Nephron (organoid): Measurements from ENCODE around the gene GRIA4.

ENCODE experiments used
- H3K27ac Mint-ChIP-seq, 3 experiments: 2 replicates each; pipeline ENCODE4 v1.8.0; 2020; ENCODE audit warnings: mixed read lengths in 3 of 3, mild to moderate bottlenecking in 2 of 3, moderate library complexity in 1 of 3
- H3K27me3 Mint-ChIP-seq: 2 replicates; pipeline ENCODE4 v1.8.0; 2021; ENCODE audit warnings: low read depth, mild to moderate bottlenecking, moderate library complexity, mixed read lengths
- H3K36me3 Mint-ChIP-seq: 2 replicates; pipeline ENCODE4 v1.8.0; 2020; ENCODE audit warnings: low read depth, mixed read lengths
- H3K4me1 Mint-ChIP-seq: 2 replicates; pipeline ENCODE4 v1.8.0; 2020; ENCODE audit warnings: mixed read lengths
- H3K4me3 Mint-ChIP-seq, 3 experiments: 2 replicates each; pipeline ENCODE4 v1.8.0; 2020; ENCODE audit warnings: mild to moderate bottlenecking in 3 of 3, mixed read lengths in 3 of 3, moderate library complexity in 2 of 3
- H3K9me3 Mint-ChIP-seq: 2 replicates; pipeline ENCODE4 v1.8.0; 2020; ENCODE audit warnings: mixed read lengths
- TF ChIP-seq, protein P1 (sequence below), 3 experiments: fragments of 200-600 bp; sonication (generic); IDR thresholded peaks; one replicate each; pipeline ENCODE4 v1.5.0; 2021; ENCODE audit warnings: antibody characterized with exemption in 3 of 3; ENCODE audit not compliant: unreplicated experiment in 3 of 3

The GRIA4 gene

DNA sequence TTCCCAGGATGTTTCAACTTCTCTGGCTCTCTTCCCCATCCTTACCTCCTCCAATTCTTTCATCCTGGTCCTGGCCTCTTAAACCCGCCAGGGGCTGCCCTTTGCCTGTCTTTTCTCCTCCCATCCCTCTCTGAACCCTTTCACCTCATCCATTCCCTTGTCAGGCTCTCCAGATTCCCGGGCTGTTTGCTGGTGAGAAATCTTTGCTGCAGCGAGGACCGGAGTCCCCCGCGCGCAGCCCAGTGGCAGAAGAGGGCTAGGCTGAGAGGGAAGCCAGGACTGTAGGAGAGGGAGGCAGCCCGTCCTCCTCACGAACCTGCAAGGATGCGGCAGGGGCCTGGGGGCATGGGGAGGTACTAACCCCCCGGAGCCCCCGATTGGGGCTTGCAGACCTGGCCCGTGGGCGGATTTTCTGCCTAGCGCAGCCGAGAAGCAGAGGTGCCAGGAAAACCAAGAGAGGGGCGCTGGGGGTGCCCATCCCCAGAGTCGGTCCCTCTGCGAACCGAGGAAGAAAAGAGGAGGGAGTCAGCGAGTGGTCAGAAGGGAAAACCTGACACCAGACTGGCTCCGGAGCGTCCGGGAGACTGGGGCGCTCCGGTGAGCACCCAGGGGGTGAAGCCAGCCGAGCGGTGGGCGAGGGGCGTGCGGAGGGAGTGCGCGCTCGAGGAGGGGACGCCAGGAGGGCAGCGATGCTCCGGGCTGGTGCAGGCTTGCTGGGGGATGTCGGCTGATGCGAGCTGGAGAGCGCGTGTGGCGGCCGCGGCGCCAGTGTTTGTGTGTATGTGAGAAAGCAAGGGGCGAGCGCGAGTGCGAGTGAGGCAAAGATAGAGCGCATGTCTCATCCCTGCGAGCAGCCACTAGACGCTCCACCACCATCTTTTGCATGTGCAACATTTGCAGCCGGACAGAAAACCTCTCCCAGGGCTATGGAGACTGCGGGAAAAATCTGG, at the start of gene GRIA4:
GRIA4 (plus strand) TSS at position 242 of the 950 bp plus-strand sequence. CDS start 925 bp downstream, outside the sequence.
- no peaks in the 10 kb centered on the region for H3K36me3 Mint-ChIP-seq
- TF ChIP-seq, protein P1, sequence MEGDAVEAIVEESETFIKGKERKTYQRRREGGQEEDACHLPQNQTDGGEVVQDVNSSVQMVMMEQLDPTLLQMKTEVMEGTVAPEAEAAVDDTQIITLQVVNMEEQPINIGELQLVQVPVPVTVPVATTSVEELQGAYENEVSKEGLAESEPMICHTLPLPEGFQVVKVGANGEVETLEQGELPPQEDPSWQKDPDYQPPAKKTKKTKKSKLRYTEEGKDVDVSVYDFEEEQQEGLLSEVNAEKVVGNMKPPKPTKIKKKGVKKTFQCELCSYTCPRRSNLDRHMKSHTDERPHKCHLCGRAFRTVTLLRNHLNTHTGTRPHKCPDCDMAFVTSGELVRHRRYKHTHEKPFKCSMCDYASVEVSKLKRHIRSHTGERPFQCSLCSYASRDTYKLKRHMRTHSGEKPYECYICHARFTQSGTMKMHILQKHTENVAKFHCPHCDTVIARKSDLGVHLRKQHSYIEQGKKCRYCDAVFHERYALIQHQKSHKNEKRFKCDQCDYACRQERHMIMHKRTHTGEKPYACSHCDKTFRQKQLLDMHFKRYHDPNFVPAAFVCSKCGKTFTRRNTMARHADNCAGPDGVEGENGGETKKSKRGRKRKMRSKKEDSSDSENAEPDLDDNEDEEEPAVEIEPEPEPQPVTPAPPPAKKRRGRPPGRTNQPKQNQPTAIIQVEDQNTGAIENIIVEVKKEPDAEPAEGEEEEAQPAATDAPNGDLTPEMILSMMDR (IDR thresholded peaks at IDR 0.05; ENCODE audit: unreplicated experiment in 3 of 3) = no peak
- peaks cover 33% of the 10 kb centered on the region for H3K4me1 Mint-ChIP-seq

DNA sequence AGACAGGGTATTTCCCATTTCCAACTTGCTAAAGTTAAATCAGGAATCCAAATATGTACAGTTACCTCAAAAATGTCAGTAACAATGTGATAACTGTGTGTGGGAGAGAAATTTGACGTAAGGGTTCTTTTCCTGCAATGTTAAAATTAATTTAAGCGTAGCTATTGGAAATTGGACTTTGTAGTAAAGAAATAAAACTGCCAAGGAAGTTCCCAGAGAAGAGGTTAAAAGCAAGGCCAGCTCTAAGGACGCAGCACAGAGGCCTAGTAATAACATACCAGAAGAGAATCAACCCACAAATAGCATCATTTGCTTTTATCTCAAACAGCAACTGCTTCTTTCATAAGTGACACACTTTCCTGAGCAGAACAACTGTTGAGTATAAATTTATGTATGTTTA, 36.8 kb upstream of the GRIA4 start:
- Mint-ChIP-seq H3K36me3 (no peaks in the 10 kb centered on the region), H3K9me3 (no peaks in the 10 kb centered on the region), H3K4me1 (peaks cover 7% of the 10 kb centered on the region), H3K27ac (peak overlapping the region in 2 of 3 experiments; percentile 63 to 66), H3K4me3 (no peak overlapping the region), H3K27me3 (no peaks in the 10 kb centered on the region)
- TF ChIP-seq, protein P1 (IDR thresholded peaks at IDR 0.05; ENCODE audit: unreplicated experiment in 3 of 3) = no peak

More for the DNA sequence above, at the start of gene GRIA4:
- Mint-ChIP-seq H3K27ac (peak within 1 kb of the TSS in 1 of 3 experiments; percentile 12), H3K27me3 (peaks cover 61% of the 10 kb centered on the region), H3K4me3 (peak within 1 kb of the TSS; percentile 72 to 91 (median 80)), H3K9me3 (no peaks in the 10 kb centered on the region)

DNA sequence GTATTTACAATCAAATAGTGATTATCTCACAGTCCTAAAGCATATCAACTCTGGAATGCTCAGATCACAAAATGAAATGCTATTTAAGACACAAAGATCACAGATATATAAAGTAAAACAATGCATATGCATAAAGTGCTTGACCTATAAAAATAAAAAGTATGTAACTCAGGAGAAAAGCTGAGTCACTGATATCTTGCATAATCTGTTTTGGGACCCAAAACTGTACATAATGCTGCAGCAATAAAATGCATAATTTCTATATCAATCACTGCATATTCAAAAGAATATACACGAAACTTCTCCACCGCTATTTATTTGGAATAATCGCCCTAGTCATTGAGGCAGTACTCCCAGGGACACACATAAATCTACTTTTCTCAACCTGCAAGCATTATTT, 34.9 kb upstream of the GRIA4 start:
- Mint-ChIP-seq H3K36me3 (no peaks in the 10 kb centered on the region), H3K27ac (no peak overlapping the region), H3K4me3 (no peak overlapping the region), H3K9me3 (no peaks in the 10 kb centered on the region), H3K4me1 (peaks cover 7% of the 10 kb centered on the region), H3K27me3 (no peaks in the 10 kb centered on the region)
- TF ChIP-seq, protein P1 (IDR thresholded peaks at IDR 0.05; ENCODE audit: unreplicated experiment in 3 of 3) = no peak

DNA sequence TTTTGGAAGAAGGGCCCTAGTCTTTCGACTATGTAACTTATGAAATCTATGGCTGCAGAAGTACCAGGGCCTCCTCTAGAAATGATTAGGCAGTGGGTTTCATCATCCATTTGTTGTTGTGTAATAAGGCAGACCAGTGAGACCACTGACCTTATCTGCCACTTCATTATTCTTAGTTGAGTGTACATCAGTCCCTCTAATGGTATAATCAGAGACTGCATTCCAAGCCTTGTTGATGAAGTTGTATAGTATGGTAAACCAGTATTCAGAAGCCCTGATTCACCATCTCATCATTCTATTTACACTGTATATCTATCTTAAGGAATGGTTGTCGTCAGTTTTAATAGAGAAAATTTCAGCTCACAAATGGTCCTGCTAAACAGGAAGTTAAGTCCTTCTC, 32.2 kb upstream of the GRIA4 start:
- TF ChIP-seq, protein P1 (IDR thresholded peaks at IDR 0.05; ENCODE audit: unreplicated experiment in 3 of 3) = no peak
- Mint-ChIP-seq H3K27ac (no peak overlapping the region), H3K27me3 (no peaks in the 10 kb centered on the region), H3K36me3 (no peaks in the 10 kb centered on the region), H3K4me3 (no peak overlapping the region), H3K9me3 (no peaks in the 10 kb centered on the region), H3K4me1 (peaks cover 7% of the 10 kb centered on the region)

DNA sequence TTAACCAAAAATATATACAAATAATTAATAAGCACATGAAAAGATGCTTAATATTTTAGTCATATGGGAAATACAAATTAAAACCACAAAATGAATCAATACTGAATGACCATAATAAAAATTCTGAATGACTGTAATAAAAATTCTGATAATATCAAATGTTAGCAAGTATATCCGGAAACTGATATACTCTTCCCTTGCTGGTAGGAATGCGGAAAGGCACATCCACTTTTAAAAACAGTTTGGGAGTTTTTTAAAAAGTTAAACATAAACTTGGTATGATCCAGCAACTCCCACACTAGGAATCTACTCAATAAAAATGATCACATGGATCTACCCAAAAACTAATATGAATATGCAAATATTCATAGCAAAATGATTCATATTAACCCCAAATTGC, 30.8 kb upstream of the GRIA4 start:
- H3K36me3 Mint-ChIP-seq = no peaks in the 10 kb centered on the region
- H3K4me1 Mint-ChIP-seq = no peaks in the 10 kb centered on the region
- TF ChIP-seq, protein P1 (IDR thresholded peaks at IDR 0.05; ENCODE audit: unreplicated experiment in 3 of 3) = peak in 1 of 3 experiments; percentile 13
- no peaks in the 10 kb centered on the region for H3K9me3 Mint-ChIP-seq
- no peak overlapping the region for H3K27ac Mint-ChIP-seq
- no peaks in the 10 kb centered on the region for H3K27me3 Mint-ChIP-seq
- no peak overlapping the region for H3K4me3 Mint-ChIP-seq
